Karpas-422 (cell line): ENCODE measurements around the gene VSNL1. TPM values are rescaled to one million over a fixed set of nuclear protein-coding genes. Genes with fewer than 3 reads are reported as not detected.

Source experiments
- DNase-seq: peaks from one replicate; pipeline ENCODE4 v3.0.0-alpha.2; 2015
- H2AFZ ChIP-seq: fragments of 200-600 bp; sonication (generic); 2 replicates; pipeline ENCODE4 v1.6.1; 2014; ENCODE audit warnings: antibody characterized with exemption, low read length, mixed read lengths
- H3K27ac ChIP-seq: fragments of 200-600 bp; sonication (generic); 2 replicates; pipeline ENCODE4 v1.5.1; 2014; ENCODE audit warnings: mild to moderate bottlenecking, low read length, moderate library complexity
- H3K27me3 ChIP-seq: fragments of 200-600 bp; sonication (generic); 2 replicates; pipeline ENCODE4 v1.6.1; 2014; ENCODE audit warnings: low read length, mixed read lengths
- H3K36me3 ChIP-seq: fragments of 200-600 bp; sonication (generic); 2 replicates; pipeline ENCODE4 v1.6.1; 2014; ENCODE audit warnings: low read length, mixed read lengths; ENCODE audit not compliant: insufficient read depth
- H3K4me1 ChIP-seq: fragments of 200-600 bp; sonication (generic); 2 replicates; pipeline ENCODE4 v1.6.1; 2014; ENCODE audit warnings: mild to moderate bottlenecking, low read length, mixed read lengths
- H3K4me2 ChIP-seq: fragments of 200-600 bp; sonication (generic); 2 replicates; pipeline ENCODE4 v1.6.1; 2014; ENCODE audit warnings: low read length, low read depth, mild to moderate bottlenecking; ENCODE audit not compliant: poor library complexity, severe bottlenecking
- H3K4me3 ChIP-seq: fragments of 200-600 bp; sonication (generic); 2 replicates; pipeline ENCODE4 v1.5.1; 2014; ENCODE audit warnings: mild to moderate bottlenecking, antibody characterized with exemption, low read length, mixed read lengths
- H3K79me2 ChIP-seq: fragments of 200-600 bp; sonication (generic); 2 replicates; pipeline ENCODE4 v1.6.1; 2014; ENCODE audit warnings: mild to moderate bottlenecking, low read length, mixed read lengths
- H3K9ac ChIP-seq: fragments of 200-600 bp; sonication (generic); 2 replicates; pipeline ENCODE4 v1.6.0; 2014; ENCODE audit warnings: low read length
- H3K9me2 ChIP-seq: fragments of 200-600 bp; sonication (generic), shearing (Covaris generic); replicated peaks from 2 replicates; pipeline ENCODE4 v1.6.0; 2014; ENCODE audit warnings: mild to moderate bottlenecking, low read length, moderate library complexity; ENCODE audit not compliant: insufficient read depth
- H3K9me3 ChIP-seq: fragments of 300-700, 200-600 bp; sonication (generic); 2 replicates; pipeline ENCODE4 v1.6.1; 2014; ENCODE audit warnings: low read length, mixed read lengths
- H4K20me1 ChIP-seq: fragments of 200-600 bp; sonication (generic); 2 replicates; pipeline ENCODE4 v1.6.1; 2014; ENCODE audit warnings: mild to moderate bottlenecking, antibody characterized with exemption, low read length, low read depth; ENCODE audit not compliant: insufficient read depth
- total RNA-seq: library from RNA; depleted of rRNA; stranded (reverse); fragments of >200 nt; shearing (Covaris generic); gene quantifications from 2 replicates; pipeline ENCODE4 v1.2.3, GENCODE V29; 2014; ENCODE audit warnings: low replicate concordance; rRNA removed

Gene VSNL1
- total RNA-seq = not detected in 2 replicates

GRCh38 chr2:17540093-17540812 lies at the start of gene VSNL1:
VSNL1 (plus strand) TSS chr2:17540696; CDS start chr2:17592075, 51,379 bp downstream.
- Histone ChIP-seq H3K27ac (no peak within 1 kb of the TSS), H3K27me3 (no peaks in the 10 kb centered on the region), H3K9me2 (no peaks in the 10 kb centered on the region), H4K20me1 (no peaks in the 10 kb centered on the region), H3K9ac (no peak within 1 kb of the TSS), H3K36me3 (no peaks in the 10 kb centered on the region), H3K9me3 (no peaks in the 10 kb centered on the region), H2AFZ (no peak within 1 kb of the TSS), H3K79me2 (no peaks in the 10 kb centered on the region), H3K4me3 (no peak within 1 kb of the TSS), H3K4me2 (no peak within 1 kb of the TSS), H3K4me1 (no peaks in the 10 kb centered on the region)
- no peak for DNase-seq

- no peak overlapping the region for H3K27ac ChIP-seq
- DNase-seq = no peak
- no peaks in the 10 kb centered on the region for H3K9me2 ChIP-seq
- no peaks in the 10 kb centered on the region for H3K9me3 ChIP-seq
- no peak overlapping the region for H2AFZ ChIP-seq
- no peak overlapping the region for H3K9ac ChIP-seq
- H4K20me1 ChIP-seq = no peaks in the 10 kb centered on the region
- H3K4me2 ChIP-seq = no peak overlapping the region
- no peaks in the 10 kb centered on the region for H3K4me1 ChIP-seq
- H3K36me3 ChIP-seq = no peaks in the 10 kb centered on the region
- H3K4me3 ChIP-seq = no peak overlapping the region
- no peaks in the 10 kb centered on the region for H3K27me3 ChIP-seq
- no peaks in the 10 kb centered on the region for H3K79me2 ChIP-seq
These were observed 44.9 kb upstream of the VSNL1 start for GRCh38 chr2:17495590-17495989.

GRCh38 chr2:17497718-17498117 lies 42.8 kb upstream of the VSNL1 start:
- Histone ChIP-seq H3K36me3 (no peaks in the 10 kb centered on the region), H3K4me3 (no peak overlapping the region), H3K27ac (no peak overlapping the region), H3K9ac (no peak overlapping the region), H3K9me3 (no peaks in the 10 kb centered on the region), H3K27me3 (no peaks in the 10 kb centered on the region), H3K4me2 (no peak overlapping the region), H4K20me1 (no peaks in the 10 kb centered on the region), H3K4me1 (no peaks in the 10 kb centered on the region), H3K9me2 (no peaks in the 10 kb centered on the region), H3K79me2 (no peaks in the 10 kb centered on the region), H2AFZ (no peak overlapping the region)
- DNase-seq = no peak

GRCh38 chr2:17506736-17507616 lies 33.5 kb upstream of the VSNL1 start:
- no peaks in the 10 kb centered on the region for H4K20me1 ChIP-seq
- no peaks in the 10 kb centered on the region for H3K9me3 ChIP-seq
- no peaks in the 10 kb centered on the region for H3K79me2 ChIP-seq
- no peak overlapping the region for H2AFZ ChIP-seq
- H3K4me2 ChIP-seq = no peak overlapping the region
- DNase-seq = no peak
- no peak overlapping the region for H3K4me3 ChIP-seq
- no peak overlapping the region for H3K9ac ChIP-seq
- no peaks in the 10 kb centered on the region for H3K27me3 ChIP-seq
- H3K9me2 ChIP-seq = no peaks in the 10 kb centered on the region
- H3K27ac ChIP-seq = no peak overlapping the region
- H3K4me1 ChIP-seq = no peaks in the 10 kb centered on the region
- no peaks in the 10 kb centered on the region for H3K36me3 ChIP-seq

GRCh38 chr2:17515652-17516051 lies 24.8 kb upstream of the VSNL1 start:
- no peaks in the 10 kb centered on the region for H3K9me2 ChIP-seq
- no peaks in the 10 kb centered on the region for H3K9me3 ChIP-seq
- no peaks in the 10 kb centered on the region for H3K27me3 ChIP-seq

GRCh38 chr2:17517481-17518211 lies 22.9 kb upstream of the VSNL1 start:
- no peaks in the 10 kb centered on the region for H3K9me2 ChIP-seq
- H3K9ac ChIP-seq = peak overlapping the region; percentile 38
- H3K27me3 ChIP-seq = no peaks in the 10 kb centered on the region
- H2AFZ ChIP-seq = peak overlapping the region; percentile 85; the same call in 1 of the 2 replicates
- H3K9me3 ChIP-seq = no peaks in the 10 kb centered on the region
- DNase-seq = no peak
- H3K36me3 ChIP-seq = no peaks in the 10 kb centered on the region
- no peaks in the 10 kb centered on the region for H3K79me2 ChIP-seq
- no peaks in the 10 kb centered on the region for H4K20me1 ChIP-seq
- peak overlapping the region; percentile 66 for H3K4me3 ChIP-seq
- H3K4me2 ChIP-seq = peak overlapping the region; percentile 82
- no peak overlapping the region for H3K27ac ChIP-seq
- H3K4me1 ChIP-seq = peaks cover 32% of the 10 kb centered on the region

More at GRCh38 chr2:17515652-17516051, 24.8 kb upstream of the VSNL1 start:
- no peak overlapping the region for H3K9ac ChIP-seq
- H3K79me2 ChIP-seq = no peaks in the 10 kb centered on the region
- H3K27ac ChIP-seq = no peak overlapping the region
- peak overlapping the region; percentile 0 for H3K4me2 ChIP-seq
- no peak overlapping the region for H2AFZ ChIP-seq
- no peaks in the 10 kb centered on the region for H4K20me1 ChIP-seq
- no peak overlapping the region for H3K4me3 ChIP-seq
- DNase-seq = peak; percentile 49
- no peaks in the 10 kb centered on the region for H3K36me3 ChIP-seq
- peaks cover 32% of the 10 kb centered on the region for H3K4me1 ChIP-seq

GRCh38 chr2:17518212-17519154 lies 22.0 kb upstream of the VSNL1 start, which contains the start of gene RAD51AP2:
RAD51AP2 (minus strand) TSS chr2:17518440; CDS start chr2:17518415, 25 bp downstream.
- Histone ChIP-seq H4K20me1 (no peaks in the 10 kb centered on the region), H2AFZ (peak within 1 kb of the TSS; percentile 85), H3K4me2 (peak within 1 kb of the TSS; percentile 82), H3K4me1 (peaks cover 32% of the 10 kb centered on the region), H3K4me3 (peak within 1 kb of the TSS; percentile 66), H3K36me3 (no peaks in the 10 kb centered on the region), H3K27ac (no peak within 1 kb of the TSS), H3K9me3 (no peaks in the 10 kb centered on the region), H3K79me2 (no peaks in the 10 kb centered on the region), H3K9me2 (no peaks in the 10 kb centered on the region), H3K9ac (peak within 1 kb of the TSS; percentile 38), H3K27me3 (no peaks in the 10 kb centered on the region)
- DNase-seq = peak; percentile 83
